MM.1S (cell line): ENCODE results near the gene ROR2.

Source experiments
- DNase-seq: peaks from one replicate; pipeline ENCODE4 v3.0.0-alpha.2; 2015
- H2AFZ ChIP-seq: fragments of 300-600 bp; sonication (generic); 2 replicates; pipeline ENCODE4 v1.6.0; 2016; ENCODE audit warnings: antibody characterized with exemption, low read length
- H3F3A ChIP-seq: fragments of 300-600 bp; sonication (generic); 2 replicates; pipeline ENCODE4 v1.6.1; 2016; ENCODE audit warnings: mild to moderate bottlenecking, antibody characterized with exemption, low read length, moderate library complexity, mixed read lengths; ENCODE audit not compliant: insufficient read depth
- H3K27ac ChIP-seq: fragments of 300-600 bp; sonication (generic); 2 replicates; pipeline ENCODE4 v1.5.1; 2016; ENCODE audit warnings: mild to moderate bottlenecking, low read length
- H3K27me3 ChIP-seq: fragments of 300-600 bp; sonication (generic); replicated peaks from 2 replicates; pipeline ENCODE4 v1.6.0; 2016; ENCODE audit warnings: low read length; ENCODE audit not compliant: insufficient read depth
- H3K36me3 ChIP-seq: fragments of 300-600 bp; sonication (generic); replicated peaks from 2 replicates; pipeline ENCODE4 v1.6.1; 2016; ENCODE audit warnings: mild to moderate bottlenecking, low read length, mixed read lengths; ENCODE audit not compliant: insufficient read depth
- H3K4me1 ChIP-seq: fragments of 300-600 bp; sonication (generic); 2 replicates; pipeline ENCODE4 v1.6.1; 2016; ENCODE audit warnings: low read length, mixed read lengths
- H3K4me2 ChIP-seq: fragments of 300-600 bp; sonication (generic); 2 replicates; pipeline ENCODE4 v1.6.0; 2016; ENCODE audit warnings: low read depth, low read length
- H3K4me3 ChIP-seq: fragments of 300-600 bp; sonication (generic); 2 replicates; pipeline ENCODE4 v1.5.1; 2016; ENCODE audit warnings: low read length, mixed read lengths
- H3K79me2 ChIP-seq: fragments of 300-600 bp; sonication (generic); 2 replicates; pipeline ENCODE4 v1.6.1; 2016; ENCODE audit warnings: mixed run types, low read length, mixed read lengths
- H3K9ac ChIP-seq: fragments of 300-600 bp; sonication (generic); 2 replicates; pipeline ENCODE4 v1.6.1; 2016; ENCODE audit warnings: low read length, mixed read lengths
- H3K9me2 ChIP-seq: fragments of 300-600 bp; sonication (generic); replicated peaks from 2 replicates; pipeline ENCODE4 v1.6.1; 2016; ENCODE audit warnings: mild to moderate bottlenecking, low read length, mixed read lengths; ENCODE audit not compliant: insufficient read depth
- H3K9me3 ChIP-seq: fragments of 300-600 bp; sonication (generic); replicated peaks from 2 replicates; pipeline ENCODE4 v1.6.1; 2016; ENCODE audit warnings: mild to moderate bottlenecking, low read length, mixed read lengths; ENCODE audit not compliant: insufficient read depth
- H4K20me1 ChIP-seq: fragments of 300-600 bp; sonication (generic); 2 replicates; pipeline ENCODE4 v1.6.1; 2016; ENCODE audit warnings: mild to moderate bottlenecking, low read length, moderate library complexity, mixed read lengths; ENCODE audit not compliant: insufficient read depth
- CTCF ChIP-seq: fragments of 300-600 bp; sonication (generic); IDR thresholded peaks from 2 replicates; pipeline ENCODE4 v1.5.1; 2016; ENCODE audit warnings: antibody characterized with exemption, low read length, mixed read lengths
- EZH2 ChIP-seq: fragments of 300-600 bp; sonication (generic); optimal IDR thresholded peaks from 2 replicates; pipeline ENCODE3; 2017; ENCODE audit warnings: low read depth, mild to moderate bottlenecking, antibody characterized with exemption, low read length, mixed read lengths
- EZH2phosphoT487 ChIP-seq: fragments of 300-600 bp; sonication (generic); IDR thresholded peaks from 2 replicates; pipeline ENCODE4 v1.6.1; 2018; ENCODE audit warnings: antibody characterized with exemption, low read length

ROR2 gene

GRCh38 chr9:91755761-91756509 is 194.1 kb downstream of the ROR2 start:
- no peaks in the 10 kb centered on the region for H3K27me3 ChIP-seq
- no peak overlapping the region for H3K9ac ChIP-seq
- H3K9me2 ChIP-seq, result no peaks in the 10 kb centered on the region
- no peaks in the 10 kb centered on the region for H3K79me2 ChIP-seq
- H3K4me3 ChIP-seq, result no peak overlapping the region
- no peak for DNase-seq
- H3K4me1 ChIP-seq, result peaks cover 4% of the 10 kb centered on the region
- no peak overlapping the region for H2AFZ ChIP-seq
- no peaks in the 10 kb centered on the region for H4K20me1 ChIP-seq
- no peak overlapping the region for H3K4me2 ChIP-seq
- no peaks in the 10 kb centered on the region for H3F3A ChIP-seq
- H3K27ac ChIP-seq, result no peak overlapping the region
- TF ChIP-seq EZH2, result no peak
- no peak for TF ChIP-seq EZH2phosphoT487
- TF ChIP-seq CTCF, result no peak
- no peaks in the 10 kb centered on the region for H3K36me3 ChIP-seq
- H3K9me3 ChIP-seq, result no peaks in the 10 kb centered on the region

DNA sequence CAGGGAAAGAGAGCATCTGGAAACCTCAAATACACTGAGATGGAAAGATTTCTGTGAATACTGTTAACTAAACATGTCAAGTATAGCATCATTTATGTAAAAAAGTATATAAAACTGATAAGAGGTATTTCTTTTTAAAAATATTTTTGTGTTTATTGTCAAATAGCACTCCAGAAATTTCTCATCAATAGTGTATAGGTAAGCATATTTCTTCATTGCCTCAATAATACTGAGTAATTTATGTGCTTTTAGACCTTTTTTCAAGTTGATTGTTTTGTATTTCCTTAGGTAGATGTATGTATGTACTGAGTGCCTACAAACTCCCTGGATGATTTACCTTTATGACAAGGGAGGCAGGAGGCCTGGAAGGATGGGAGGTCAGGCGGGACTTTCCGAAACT is 196.3 kb downstream of the ROR2 start:
- no peaks in the 10 kb centered on the region for H3K9me2 ChIP-seq
- H3K9ac ChIP-seq, result no peak overlapping the region
- no peaks in the 10 kb centered on the region for H3K79me2 ChIP-seq
- no peak for DNase-seq
- TF ChIP-seq EZH2phosphoT487 (no peak), EZH2 (no peak), CTCF (no peak)
- no peak overlapping the region for H3K4me2 ChIP-seq
- no peaks in the 10 kb centered on the region for H4K20me1 ChIP-seq
- H3K4me1 ChIP-seq, result peaks cover 9% of the 10 kb centered on the region
- no peaks in the 10 kb centered on the region for H3F3A ChIP-seq
- no peaks in the 10 kb centered on the region for H3K36me3 ChIP-seq
- H3K27ac ChIP-seq, result no peak overlapping the region
- no peaks in the 10 kb centered on the region for H3K9me3 ChIP-seq
- no peak overlapping the region for H3K4me3 ChIP-seq
- H2AFZ ChIP-seq, result no peak overlapping the region
- H3K27me3 ChIP-seq, result no peaks in the 10 kb centered on the region

DNA sequence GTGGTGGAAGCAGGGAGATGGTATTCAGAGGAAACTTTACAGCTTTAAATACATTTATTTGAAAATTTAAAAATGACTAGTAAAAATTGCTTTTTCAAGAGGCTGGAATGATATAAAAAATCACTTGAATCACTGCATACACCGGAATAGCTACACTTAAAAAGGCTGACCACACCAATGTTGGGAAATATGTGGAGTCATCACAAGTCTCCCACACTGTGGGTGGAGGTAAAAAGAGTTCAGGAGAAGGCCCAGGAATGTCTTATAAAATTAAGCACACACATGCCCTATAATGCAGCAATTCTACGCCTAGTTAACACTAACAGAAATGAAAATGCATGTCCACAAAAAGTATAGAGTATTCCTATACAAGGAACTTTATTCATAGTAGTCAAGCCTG is 198.1 kb downstream of the ROR2 start:
- H3K36me3 ChIP-seq, result no peaks in the 10 kb centered on the region
- DNase-seq, result no peak
- no peak overlapping the region for H2AFZ ChIP-seq
- TF ChIP-seq EZH2 (no peak), CTCF (no peak), EZH2phosphoT487 (no peak)
- H3K4me2 ChIP-seq, result no peak overlapping the region
- H3K9me3 ChIP-seq, result no peaks in the 10 kb centered on the region
- no peaks in the 10 kb centered on the region for H4K20me1 ChIP-seq
- no peak overlapping the region for H3K9ac ChIP-seq
- peaks cover 9% of the 10 kb centered on the region for H3K4me1 ChIP-seq
- no peaks in the 10 kb centered on the region for H3K27me3 ChIP-seq
- no peak overlapping the region for H3K4me3 ChIP-seq
- no peaks in the 10 kb centered on the region for H3K9me2 ChIP-seq
- no peaks in the 10 kb centered on the region for H3F3A ChIP-seq
- H3K79me2 ChIP-seq, result no peaks in the 10 kb centered on the region
- H3K27ac ChIP-seq, result no peak overlapping the region
